GM12878 (cell line): ENCODE measurements around the gene CYB5R3. TPM values are rescaled to one million over a fixed set of nuclear protein-coding genes. Genes with fewer than 3 reads are reported as not detected.

Source experiments
- ATAC-seq: fragments of 200-7000 bp; cut with Tn5 transposase; 3 replicates; pipeline ENCODE4 v1.9.1; 2020; ENCODE audit warnings: mild to moderate bottlenecking, moderate library complexity
- BruUV-seq: library from RNA; stranded (reverse); fragments of 400-500 nt; replicated peaks from 2 replicates; lab custom pipeline; 2021; lab: Mats Ljungman, UMichigan
- CTCF ChIA-PET: fragments of 300-600 bp; sonication (Branson Sonifier 250); formaldehyde crosslinking; extraction: SDS; loops from one replicate; lab custom pipeline; 2021; ENCODE audit warnings: inconsistent platforms; lab: Yijun Ruan, JAX
- POLR2A ChIA-PET: fragments of 350-600 bp; formaldehyde crosslinking; extraction: SDS; loops from one replicate; lab custom pipeline; 2021; ENCODE audit warnings: inconsistent platforms; lab: Charles Lee
- RAD21 ChIA-PET: fragments of 300-600 bp; sonication (Branson Sonifier 250); formaldehyde crosslinking; loops from one replicate; lab custom pipeline; 2023; ENCODE audit warnings: antibody characterized with exemption; ENCODE audit not compliant: unreplicated experiment; lab: Charles Lee
- SMC1A ChIA-PET: fragments of 300-600 bp; sonication (Branson Sonifier 250); formaldehyde crosslinking; loops from one replicate; lab custom pipeline; 2023; ENCODE audit not compliant: unreplicated experiment, uncharacterized antibody; lab: Charles Lee
- DNase-seq: peaks from one replicate; pipeline ENCODE4 v3.0.0-alpha.2; 2011; ENCODE audit warnings: low read depth, low spot score
- FAIRE-seq: peaks from 3 replicates; lab custom pipeline; 2011; peaks lifted over from hg19 to GRCh38; lab: Jason Lieb, UNC
- H2AFZ ChIP-seq: 2 replicates; pipeline ENCODE4 v1.6.0; 2011; ENCODE audit warnings: low read depth, low read length, control low read depth; ENCODE audit not compliant: control insufficient read depth
- H3K27ac ChIP-seq: 2 replicates; pipeline ENCODE4 v1.5.1; 2011; ENCODE audit warnings: control low read depth; ENCODE audit not compliant: control insufficient read depth, insufficient read depth
- H3K27me3 ChIP-seq, 2 experiments: replicated peaks in 1 of 2; 2 replicates each; pipeline versions ENCODE4 v1.6.0 to v1.6.1; 2011; ENCODE audit warnings: low read length in 1 of 2; ENCODE audit not compliant: control insufficient read depth in 2 of 2, insufficient read depth in 2 of 2
- H3K36me3 ChIP-seq, 2 experiments: 2 replicates each; pipeline ENCODE4 v1.5.1; 2011; ENCODE audit warnings: low read length in 1 of 2; ENCODE audit not compliant: control insufficient read depth in 2 of 2, insufficient read depth in 2 of 2
- H3K4me1 ChIP-seq: 2 replicates; pipeline ENCODE4 v1.6.1; 2011; ENCODE audit warnings: mild to moderate bottlenecking, low read length, moderate library complexity, mixed read lengths; ENCODE audit not compliant: control insufficient read depth, insufficient read depth
- H3K4me2 ChIP-seq: 2 replicates; pipeline ENCODE4 v1.6.0; 2011; ENCODE audit warnings: control low read depth; ENCODE audit not compliant: control insufficient read depth, insufficient read depth
- H3K4me3 ChIP-seq: fragments of 200-600 bp; sonication (generic); 2 replicates; pipeline ENCODE4 v1.5.1; 2016
- H3K79me2 ChIP-seq: 2 replicates; pipeline ENCODE4 v1.6.0; 2011; ENCODE audit warnings: low read length; ENCODE audit not compliant: control insufficient read depth, insufficient read depth
- H3K9ac ChIP-seq: 2 replicates; pipeline ENCODE4 v1.8.0; 2011; ENCODE audit warnings: low read length, control low read depth, mixed read lengths; ENCODE audit not compliant: control insufficient read depth, insufficient read depth
- H3K9me3 ChIP-seq: replicated peaks from 3 replicates; pipeline ENCODE4 v1.5.1; 2011; ENCODE audit warnings: mild to moderate bottlenecking, low read length; ENCODE audit not compliant: control insufficient read depth, insufficient read depth
- H4K20me1 ChIP-seq: 2 replicates; pipeline ENCODE4 v1.6.0; 2011; ENCODE audit not compliant: control insufficient read depth, insufficient read depth
- CHD1 ChIP-seq: IDR thresholded peaks from 2 replicates; pipeline ENCODE4 v1.6.1; 2012; ENCODE audit warnings: low read depth, low read length, improper control_type of control experiment
- GATAD2B ChIP-seq: fragments of 450-650 bp; conservative IDR thresholded peaks from 2 replicates; pipeline ENCODE4 v1.6.1; 2017; ENCODE audit warnings: low read depth, mild to moderate bottlenecking, moderate library complexity
- TCF12 ChIP-seq: IDR thresholded peaks from 2 replicates; pipeline ENCODE4 v1.6.1; 2011; ENCODE audit warnings: low read depth, mild to moderate bottlenecking, low read length
- WGBS: methylation state at CpG from one replicate; pipeline ENCODE4 v1.1.6; 2016; ENCODE audit warnings: low lambda C conversion rate; ENCODE audit not compliant: insufficient replicate concordance, insufficient coverage; ENCODE audit errors: missing lambda C conversion rate; 5-methylcytosine and 5-hydroxymethylcytosine counted together
- in situ Hi-C: fragments of 300-500 bp; cut with MboI; formaldehyde crosslinking; loops from 9 replicates; pipeline ENCODE4 v1.14.3; 2018; ENCODE audit warnings: mixed read lengths
- intact Hi-C: fragments of 100-400 bp; cut with micrococcal nuclease; formaldehyde crosslinking; loops from one replicate; pipeline ENCODE4 v1.14.2; 2022; ENCODE audit not compliant: unreplicated experiment
- polyA plus RNA-seq, 11 experiments: library from polyadenylated mRNA; depleted of rRNA in 4 of 11; unstranded in 6 of 11; stranded (reverse) in 5 of 11; fragments of >200 nt; fragmentation: Nextera tagmentation in 4 of 11; fragmentation: Illumina TruSeq in 1 of 11; extraction: Ambion mirVana in 4 of 11; extraction: Trizol in 1 of 11; gene quantifications; 1 replicate in 1 of 11; 2 replicates in 10 of 11; pipeline versions ENCODE4 v1.2.1 to v1.2.3, GENCODE V29; 2011 to 2016; ENCODE audit warnings: inconsistent platforms in 2 of 11, missing spikeins in 2 of 11, low read depth in 1 of 11
- total RNA-seq, 4 experiments: library from RNA; depleted of rRNA in 3 of 4; stranded (reverse); fragments of >200 nt in 3 of 4; fragmentation: Illumina TruSeq in 1 of 4; extraction: Trizol in 1 of 4; gene quantifications; 2 replicates each; pipeline versions ENCODE4 v1.2.1 to v1.2.3, GENCODE V29; 2013 to 2021
- TF ChIP-seq, protein P1 (sequence below): fragments of 450-650 bp; IDR thresholded peaks from 2 replicates; pipeline ENCODE4 v1.6.1; 2016; ENCODE audit warnings: mild to moderate bottlenecking

CYB5R3 gene
- total and polyA plus RNA-seq, 10 of the 15 experiments (the other 5 are each of a cell fraction or from before 2014, with no cell fraction given) = 2.0 to 119 (median 67.8) TPM

DNA sequence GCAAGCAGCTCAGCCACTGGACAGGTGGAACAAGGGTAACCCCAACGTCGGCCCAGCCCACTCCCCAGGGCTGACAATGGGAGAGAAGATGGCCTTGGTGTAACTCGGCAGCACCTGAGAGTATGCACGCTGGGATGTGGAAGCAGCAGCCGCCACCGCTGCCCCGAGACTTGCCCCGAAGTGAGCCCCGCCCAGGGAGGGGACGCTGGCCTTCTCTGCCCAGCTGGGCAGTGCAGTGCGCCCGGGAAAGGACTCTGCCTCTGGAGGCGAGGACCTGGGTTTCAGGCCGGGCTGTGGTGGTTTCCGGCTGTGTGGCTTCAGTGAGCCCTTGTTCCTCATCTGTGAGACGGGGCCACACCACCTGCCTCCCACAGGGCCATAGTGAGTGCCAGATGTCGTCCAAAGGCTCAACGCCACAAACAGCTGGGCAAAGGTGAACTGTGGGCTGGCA is 25.9 kb downstream of the CYB5R3 start:
- H3K9ac ChIP-seq = no peak overlapping the region
- ATAC-seq (peak; percentile 76), DNase-seq (no peak)

DNA sequence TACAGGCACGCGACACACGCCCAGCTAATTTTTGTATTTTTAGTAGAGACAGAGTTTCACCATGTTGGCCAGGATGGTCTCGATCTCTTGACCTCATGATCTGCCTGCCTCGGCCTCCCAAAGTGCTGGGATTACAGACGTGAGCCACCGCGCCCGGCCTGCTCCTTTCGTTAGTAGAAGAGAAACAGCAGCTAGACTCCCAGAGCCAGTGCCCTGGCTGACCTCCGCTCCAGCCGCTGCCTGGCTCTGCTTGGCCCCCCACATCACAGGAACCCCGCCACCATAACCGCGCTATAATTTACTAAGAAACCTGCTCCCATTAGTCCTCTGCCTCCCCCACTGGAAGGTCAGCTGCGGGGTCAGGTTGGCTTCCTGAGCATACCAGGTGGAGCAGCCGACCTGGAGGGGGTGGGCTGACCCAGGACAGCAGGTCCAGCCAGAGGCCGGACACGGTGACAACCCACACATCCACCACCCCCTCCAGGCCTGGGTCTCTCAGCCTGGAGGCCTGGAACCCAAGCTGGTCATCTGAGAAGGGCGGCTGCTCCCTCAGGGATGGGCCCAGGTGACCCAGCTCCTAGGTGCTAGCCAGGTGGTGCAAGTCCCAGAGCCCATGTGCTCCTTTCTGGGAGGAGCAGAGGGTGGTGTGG is 27.0 kb downstream of the CYB5R3 start:
- Histone ChIP-seq H3K36me3 (peaks cover 8 to 14% of the 10 kb centered on the region in 2 experiments; a peak in 3 of 4 replicates), H3K4me2 (no peak overlapping the region), H4K20me1 (no peaks in the 10 kb centered on the region; the same call in 1 of the 2 replicates), H2AFZ (no peak overlapping the region), H3K9ac (no peak overlapping the region), H3K4me1 (peaks cover 8% of the 10 kb centered on the region), H3K27ac (no peak overlapping the region), H3K4me3 (no peak overlapping the region), H3K79me2 (no peaks in the 10 kb centered on the region), H3K9me3 (no peaks in the 10 kb centered on the region), H3K27me3 (no peaks in the 10 kb centered on the region)
- DNase-seq (no peak), ATAC-seq (no peak), FAIRE-seq (no peak)
- 95% methylated on average over 20 of the region's 20 CpGs for WGBS
- RAD21 ChIA-PET = interaction anchor here (1.1 to 3.8 kb wide), 4 partner anchors 21 to 245 kb away, joined by 3 to 19 read pairs (median 6); no protein-coding TSS in a partner anchor
- CTCF ChIA-PET = interaction anchor here (0.5 to 4.1 kb wide), 20 partner anchors 10 to 647 kb away, joined by 3 to 18 read pairs (median 5); partner anchors contain the start of gene CYB5R3
- POLR2A ChIA-PET = interaction anchor here (1.1 to 1.4 kb wide), 2 partner anchors 27 to 34 kb away, joined by 3 to 4 read pairs; partner anchors contain the start of gene CYB5R3
- SMC1A ChIA-PET = interaction anchor here (1.1 to 4.0 kb wide), 8 partner anchors 11 to 411 kb away, joined by 3 to 15 read pairs (median 4); no protein-coding TSS in a partner anchor
- TF ChIP-seq CHD1 = no peak
- TF ChIP-seq, protein P1, sequence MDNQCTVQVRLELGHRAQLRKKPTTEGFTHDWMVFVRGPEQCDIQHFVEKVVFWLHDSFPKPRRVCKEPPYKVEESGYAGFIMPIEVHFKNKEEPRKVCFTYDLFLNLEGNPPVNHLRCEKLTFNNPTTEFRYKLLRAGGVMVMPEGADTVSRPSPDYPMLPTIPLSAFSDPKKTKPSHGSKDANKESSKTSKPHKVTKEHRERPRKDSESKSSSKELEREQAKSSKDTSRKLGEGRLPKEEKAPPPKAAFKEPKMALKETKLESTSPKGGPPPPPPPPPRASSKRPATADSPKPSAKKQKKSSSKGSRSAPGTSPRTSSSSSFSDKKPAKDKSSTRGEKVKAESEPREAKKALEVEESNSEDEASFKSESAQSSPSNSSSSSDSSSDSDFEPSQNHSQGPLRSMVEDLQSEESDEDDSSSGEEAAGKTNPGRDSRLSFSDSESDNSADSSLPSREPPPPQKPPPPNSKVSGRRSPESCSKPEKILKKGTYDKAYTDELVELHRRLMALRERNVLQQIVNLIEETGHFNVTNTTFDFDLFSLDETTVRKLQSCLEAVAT = 0 out of 2 replicates have a peak, but pooled peaks have one; percentile 2
- intact Hi-C loops (no loop called here), in situ Hi-C loops (no loop called here)
- no TSS peak for BruUV-seq

More for the DNA sequence above, 25.9 kb downstream of the CYB5R3 start:
- H3K27ac ChIP-seq = no peak overlapping the region
- no peak for FAIRE-seq
- POLR2A ChIA-PET = interaction anchor here (0.9 kb wide), 1 partner anchor 32 kb away, joined by 3 read pairs; no protein-coding TSS in a partner anchor
- no peak overlapping the region for H3K4me2 ChIP-seq
- RAD21 ChIA-PET = interaction anchor here (1.6 to 3.8 kb wide), 3 partner anchors 20 to 197 kb away, joined by 5 to 19 read pairs (median 5); no protein-coding TSS in a partner anchor
- CTCF ChIA-PET = interaction anchor here (0.9 to 4.1 kb wide), 9 partner anchors 12 to 467 kb away, joined by 3 to 16 read pairs (median 4); partner anchors contain the start of gene ATP5MGL
- in situ Hi-C loops (no loop called here), intact Hi-C loops (no loop called here)
- 31% methylated on average over 18 of the region's 18 CpGs for WGBS
- no peaks in the 10 kb centered on the region for H3K79me2 ChIP-seq
- H3K27me3 ChIP-seq = no peaks in the 10 kb centered on the region
- H2AFZ ChIP-seq = no peak overlapping the region
- BruUV-seq = no TSS peak
- peaks cover 8 to 22% of the 10 kb centered on the region in 2 experiments; a peak in 3 of 4 replicates for H3K36me3 ChIP-seq
- H3K9me3 ChIP-seq = no peaks in the 10 kb centered on the region
- H3K4me3 ChIP-seq = no peak overlapping the region
- SMC1A ChIA-PET = interaction anchor here (0.8 to 4.0 kb wide), 5 partner anchors 21 to 233 kb away, joined by 3 to 15 read pairs (median 4); no protein-coding TSS in a partner anchor
- peak; percentile 47; the same call in 1 of the 2 replicates for TF ChIP-seq TCF12
- no peak for TF ChIP-seq GATAD2B
- no peaks in the 10 kb centered on the region; the same call in 1 of the 2 replicates for H4K20me1 ChIP-seq
- H3K4me1 ChIP-seq = peaks cover 8% of the 10 kb centered on the region
